Ovary (tissue), 9 donors: Measurements from ENCODE around the gene SULF2. TPM values are rescaled to one million over a fixed set of nuclear protein-coding genes. Genes with fewer than 3 reads are reported as not detected.

Source experiments
- DNase-seq, 5 donors: peaks; one replicate each; pipeline ENCODE4 v3.0.0-alpha.2; 2019 to 2020
- H3K27ac ChIP-seq, 2 donors: fragments of 200-600 bp; one replicate each; pipeline versions ENCODE4 v1.5.1 to v1.8.0; 2019 to 2022
- H3K27me3 ChIP-seq: fragments of 200-600 bp; one replicate; pipeline ENCODE4 v1.8.0; 2022
- H3K36me3 ChIP-seq: fragments of 200-600 bp; sonication (generic); one replicate; pipeline ENCODE4 v1.5.1; 2019
- H3K4me1 ChIP-seq: one replicate; pipeline ENCODE4 v1.8.1; 2013; ENCODE audit warnings: mild to moderate bottlenecking, moderate library complexity; ENCODE audit not compliant: insufficient read depth
- H3K4me3 ChIP-seq: fragments of 200-600 bp; sonication (generic); one replicate; pipeline ENCODE4 v1.5.1; 2017
- H3K9me3 ChIP-seq, 2 donors: fragments of 200-600 bp in 1 of 2; sonication (generic) in 1 of 2; one replicate each; pipeline versions ENCODE4 v1.5.1 to v1.8.1; 2013 to 2019; ENCODE audit warnings: mild to moderate bottlenecking in 1 of 2, moderate library complexity in 1 of 2
- CTCF ChIP-seq, 3 donors: fragments of 450-650 bp in 2 of 3; fragments of 200-600 bp in 1 of 3; IDR thresholded peaks; one replicate each; pipeline versions ENCODE4 v1.5.1 to v1.8.0; 2016 to 2022; ENCODE audit warnings: antibody characterized with exemption in 3 of 3, mild to moderate bottlenecking in 1 of 3
- EP300 ChIP-seq: sonication (generic); formaldehyde crosslinking; IDR thresholded peaks from one replicate; pipeline ENCODE4 v1.6.1; 2017; ENCODE audit warnings: antibody characterized with exemption
- POLR2A ChIP-seq: fragments of 450-650 bp; IDR thresholded peaks from one replicate; pipeline ENCODE4 v1.6.1; 2017; ENCODE audit warnings: antibody characterized with exemption, mild to moderate bottlenecking, moderate library complexity
- WGBS, 3 donors: extraction: QIAGEN DNeasy Blood & Tissue Kit in 1 of 3; methylation state at CpG; one replicate each; pipeline versions ENCODE4 v1.1.5 to v1.1.7; 2013 to 2017; 5-methylcytosine and 5-hydroxymethylcytosine counted together
- intact Hi-C, 4 donors: fragments of 100-400 bp; cut with DNase I; formaldehyde crosslinking; loops; one replicate each; pipeline versions ENCODE4 v1.11.0 to v1.15.1; 2022 to 2023
- polyA plus RNA-seq, 2 donors: library from polyadenylated mRNA; stranded (reverse); fragments of 200-250 nt in 1 of 2; fragments of 350-450 nt in 1 of 2; fragmentation: Illumina TruSeq in 1 of 2; extraction: RNeasy Lipid Tissue Mini Kit (QIAGEN cat#74804) in 1 of 2; gene quantifications; one replicate each; pipeline ENCODE4 v1.2.3, GENCODE V29; 2013 to 2014
- total RNA-seq, 7 donors: library from RNA; depleted of rRNA in 2 of 7; stranded (reverse); fragments of >200 nt in 2 of 7; fragmentation: NEBNext Ultra II Directional in 3 of 7; extraction: Animal tissue kit (Norgen Biotek cat#: 25700) in 3 of 7; gene quantifications; one replicate each; pipeline versions ENCODE4 v1.1.0 to v1.2.4, GENCODE V29; 2016 to 2023
- donor health status: DM: no; HTN: no; CAD: no; lungs with moderate emphysema.
- donor health status: DM: no; HTN: no; CAD: no.
- donor health status: Bipolar disorder and iron deficiency.
- donor health status: DM: yes; HTN: yes; CAD: no.
- donor health status: DM: no; HTN: no; CAD: no.
- donor health status: DM: yes; HTN: yes; CAD: no.

The SULF2 gene
- total and polyA plus RNA-seq, 9 donors: 128 to 423 (median 362) TPM

- 39 to 49% (median 40%) methylated on average over 19 of the region's 19 CpGs for WGBS, 3 donors
- TF ChIP-seq POLR2A: no peak
- TF ChIP-seq EP300: no peak
- TF ChIP-seq CTCF (IDR thresholded peaks at IDR 0.05): no peak
- peak overlapping the region in 1 of 2 donors; percentile 27 for H3K27ac ChIP-seq
Measured at GRCh38 chr20:47711046-47711752, 74.1 kb downstream of the SULF2 start.

GRCh38 chr20:47710665-47711045, 74.6 kb downstream of the SULF2 start:
- Histone ChIP-seq H3K27ac (no peak overlapping the region), H3K27me3 (no peaks in the 10 kb centered on the region), H3K9me3 (no peaks in the 10 kb centered on the region), H3K4me1 (peaks cover 33% of the 10 kb centered on the region), H3K36me3 (no peaks in the 10 kb centered on the region), H3K4me3 (no peak overlapping the region)
- DNase-seq: no peak
- WGBS, 3 donors: 82 to 85% (median 82%) methylated on average over 10 of the region's 10 CpGs
- TF ChIP-seq EP300: no peak
- no peak for TF ChIP-seq POLR2A
- no peak for TF ChIP-seq CTCF (IDR thresholded peaks at IDR 0.05)
- intact Hi-C loops: loop anchor here in 2 of 4 donors (5.0 to 10.0 kb wide), 2 partner anchors 74 to 477 kb away; partner anchors contain the start of gene SULF2 (in 1 of the 2)

More at GRCh38 chr20:47711046-47711752, 74.1 kb downstream of the SULF2 start:
- intact Hi-C loops: loop anchor here in 2 of 4 donors (5.0 to 10.0 kb wide), 2 partner anchors 74 to 476 kb away; partner anchors contain the start of gene SULF2 (in 1 of the 2)
- no peaks in the 10 kb centered on the region for H3K36me3 ChIP-seq
- H3K9me3 ChIP-seq: no peaks in the 10 kb centered on the region
- H3K27me3 ChIP-seq: no peaks in the 10 kb centered on the region
- H3K4me3 ChIP-seq: no peak overlapping the region
- peak in 2 of 5 donors; percentile 67 to 75 for DNase-seq
- H3K4me1 ChIP-seq: peaks cover 34% of the 10 kb centered on the region

- peaks cover 33% of the 10 kb centered on the region for H3K4me1 ChIP-seq
- no peaks in the 10 kb centered on the region for H3K27me3 ChIP-seq
- TF ChIP-seq POLR2A: no peak
- TF ChIP-seq CTCF (IDR thresholded peaks at IDR 0.05): no peak
- TF ChIP-seq EP300: no peak
- no peak for DNase-seq
- H3K36me3 ChIP-seq: no peaks in the 10 kb centered on the region
- WGBS, 3 donors: 48 to 63% (median 51%) methylated on average over 10 of the region's 10 CpGs
- H3K9me3 ChIP-seq: no peaks in the 10 kb centered on the region
- H3K4me3 ChIP-seq: no peak overlapping the region
- intact Hi-C loops: no loop called here
- H3K27ac ChIP-seq: no peak overlapping the region
Measured at GRCh38 chr20:47708953-47709833, 76.1 kb downstream of the SULF2 start.

- H3K9me3 ChIP-seq: no peaks in the 10 kb centered on the region
- no peak for DNase-seq
- no peak overlapping the region for H3K4me3 ChIP-seq
- intact Hi-C loops: no loop called here
- H3K27ac ChIP-seq: no peak overlapping the region
- 63 to 80% (median 77%) methylated on average over 10 of the region's 10 CpGs for WGBS, 3 donors
- no peaks in the 10 kb centered on the region for H3K27me3 ChIP-seq
- no peaks in the 10 kb centered on the region for H3K36me3 ChIP-seq
- TF ChIP-seq EP300: no peak
- no peak for TF ChIP-seq POLR2A
- TF ChIP-seq CTCF (IDR thresholded peaks at IDR 0.05): no peak
- H3K4me1 ChIP-seq: peaks cover 31% of the 10 kb centered on the region
Measured at GRCh38 chr20:47708140-47708807, 77.0 kb downstream of the SULF2 start.
